SKM-1 treated with dmso at 0.1 percent for 144 hours (cell line): Measurements from ENCODE around the gene GRPEL1.
"Not testable (repeated sequence)": the region's sequence is repeated elsewhere in the genome, so short reads cannot be mapped to it uniquely, and the experiment has no call there.

Experiments
- DNase-seq: peaks from one replicate; lab custom pipeline; 2025; ENCODE audit not compliant: unreplicated experiment; lab: John Stamatoyannopoulos, UW

GRPEL1 gene

DNA sequence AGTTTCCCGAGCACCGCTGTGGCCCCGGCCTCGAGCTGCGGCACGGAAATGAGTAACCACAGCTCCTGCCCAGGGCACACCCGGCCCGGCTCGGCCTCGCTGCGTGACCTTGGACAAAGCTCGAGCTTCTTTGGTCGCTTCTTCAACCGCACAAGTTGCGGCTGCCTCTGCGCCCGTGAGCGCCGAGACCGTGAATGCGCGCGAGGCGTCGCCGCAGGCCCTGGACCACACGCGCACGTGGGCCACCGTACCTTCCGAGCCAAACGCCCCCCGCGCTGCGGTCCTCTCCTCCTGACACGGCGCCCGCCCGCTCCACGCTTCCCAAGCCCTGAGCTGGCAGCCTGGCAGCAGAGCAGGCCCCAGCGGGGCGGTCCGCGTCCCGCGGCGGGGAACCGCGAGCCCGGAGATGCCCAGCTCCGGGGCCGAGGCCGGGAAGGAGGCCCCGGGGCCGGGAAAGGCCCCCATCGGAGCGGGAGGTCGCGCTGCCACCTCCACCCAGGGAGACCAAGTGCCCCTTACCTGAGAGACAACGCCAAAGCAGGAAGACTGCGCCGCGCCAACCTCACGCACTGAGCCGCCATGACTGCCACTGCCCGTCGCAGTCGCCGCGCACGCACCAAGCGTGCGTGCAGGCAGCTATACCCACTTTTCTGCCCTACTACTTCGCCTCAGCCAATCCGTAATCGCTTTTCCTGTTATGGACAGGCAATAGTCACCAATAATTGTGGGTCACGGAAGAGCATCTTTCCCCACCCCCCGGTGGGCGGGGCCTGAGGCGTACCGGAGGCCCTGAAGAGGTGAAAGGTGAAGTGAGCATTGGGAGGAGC, at the start of gene GRPEL1:
Gene GRPEL1 (minus strand): TSS at position 613 of the 827 bp plus-strand sequence. CDS start 32 bp downstream, at position 581.
- DNase-seq = peak; percentile 99

DNA sequence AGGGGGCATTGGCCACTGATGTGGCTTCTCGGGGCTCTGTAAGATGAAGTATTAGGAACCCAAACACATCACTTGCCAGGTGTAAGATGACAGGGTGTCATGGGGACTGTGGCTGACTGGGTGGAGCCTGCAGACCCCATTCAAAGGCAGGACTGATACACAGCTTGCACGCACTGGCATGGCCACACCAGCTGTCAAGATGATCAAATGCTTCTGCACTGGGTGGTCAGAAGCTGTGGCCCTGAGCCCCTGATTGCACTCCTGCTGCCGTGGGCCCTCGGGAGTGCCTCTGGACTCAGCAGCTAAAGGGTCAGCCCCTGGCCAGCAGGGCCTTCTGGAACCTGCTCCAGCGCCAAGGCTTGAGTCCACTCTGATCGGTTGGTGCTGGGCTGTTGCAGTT, 48.8 kb upstream of the GRPEL1 start:
- no peak for DNase-seq

DNA sequence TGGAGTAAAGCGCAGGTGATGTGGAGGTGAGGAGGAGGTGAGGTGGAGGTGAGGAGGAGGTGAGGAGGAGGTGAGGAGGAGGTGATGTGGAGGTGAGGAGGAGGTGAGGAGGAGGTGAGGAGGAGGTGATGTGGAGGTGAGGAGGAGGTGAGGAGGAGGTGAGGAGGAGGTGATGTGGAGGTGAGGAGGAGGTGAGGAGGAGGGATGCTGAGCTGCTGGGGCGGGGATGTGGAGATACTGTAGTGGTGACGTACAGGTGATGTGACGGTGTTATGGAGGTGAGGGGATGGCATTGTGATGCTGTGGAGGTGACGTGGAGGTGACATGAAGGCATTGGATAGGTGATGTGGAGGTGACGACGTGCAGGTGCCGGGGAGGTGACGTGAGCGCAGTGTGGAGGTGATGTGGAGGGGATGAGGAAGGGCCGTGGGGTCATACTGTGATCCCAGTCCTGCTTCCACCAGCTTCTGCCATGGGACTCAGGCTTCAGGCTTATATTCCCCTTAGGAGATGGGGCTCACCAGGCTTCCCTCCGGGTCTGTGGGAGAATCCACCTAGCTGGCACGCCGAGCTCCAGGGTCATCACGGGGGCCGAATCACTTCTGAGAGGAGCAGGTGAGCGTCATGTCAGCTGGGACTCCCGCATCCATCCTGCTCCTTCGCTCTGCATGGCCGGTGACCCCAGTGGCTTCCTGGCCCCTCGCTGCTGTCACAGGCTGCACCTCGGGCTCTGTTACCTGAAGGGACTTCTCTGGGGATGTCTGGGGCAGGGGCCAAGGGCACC, 47.9 kb upstream of the GRPEL1 start:
- DNase-seq = no peak

DNA sequence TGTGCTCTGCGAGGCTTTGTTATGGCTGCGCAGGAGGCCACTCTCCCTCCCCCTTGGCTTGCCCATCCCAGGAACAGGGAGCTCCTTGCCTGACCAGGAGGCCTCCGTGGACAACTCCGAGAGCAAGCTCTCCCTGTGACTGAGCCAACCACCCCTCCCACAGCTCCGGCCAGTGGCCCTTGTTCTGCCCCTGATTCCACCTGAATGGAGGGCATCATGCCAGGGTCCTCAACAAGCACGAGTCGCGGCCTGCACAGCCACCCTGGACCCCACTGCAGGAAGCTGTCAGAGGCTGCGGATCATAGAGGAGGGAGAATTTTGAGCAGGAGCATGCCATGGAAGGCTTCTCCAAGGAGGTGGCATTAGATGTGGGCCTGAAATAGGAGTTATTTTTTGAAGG, 44.8 kb upstream of the GRPEL1 start:
- no peak for DNase-seq

DNA sequence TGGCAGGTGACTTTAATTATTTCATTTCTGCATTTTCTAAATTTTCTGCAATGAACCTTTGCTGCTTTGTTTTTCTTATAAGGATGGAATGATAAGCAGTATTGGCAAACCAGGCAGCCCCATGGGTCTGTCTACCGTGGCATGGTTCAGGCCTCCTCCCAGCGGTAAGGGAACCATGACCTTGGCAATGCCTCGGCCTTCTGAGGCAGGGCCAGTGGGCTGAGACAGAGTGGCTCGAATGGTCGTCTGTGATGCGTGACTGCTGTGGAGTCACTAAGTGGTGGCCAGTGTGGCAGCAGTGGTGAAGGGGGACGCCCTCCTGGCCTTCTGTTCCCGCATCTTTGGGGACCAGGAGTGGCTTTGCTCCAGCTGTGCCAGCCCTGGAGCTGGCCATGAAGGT, 43.6 kb upstream of the GRPEL1 start:
- no peak for DNase-seq

DNA sequence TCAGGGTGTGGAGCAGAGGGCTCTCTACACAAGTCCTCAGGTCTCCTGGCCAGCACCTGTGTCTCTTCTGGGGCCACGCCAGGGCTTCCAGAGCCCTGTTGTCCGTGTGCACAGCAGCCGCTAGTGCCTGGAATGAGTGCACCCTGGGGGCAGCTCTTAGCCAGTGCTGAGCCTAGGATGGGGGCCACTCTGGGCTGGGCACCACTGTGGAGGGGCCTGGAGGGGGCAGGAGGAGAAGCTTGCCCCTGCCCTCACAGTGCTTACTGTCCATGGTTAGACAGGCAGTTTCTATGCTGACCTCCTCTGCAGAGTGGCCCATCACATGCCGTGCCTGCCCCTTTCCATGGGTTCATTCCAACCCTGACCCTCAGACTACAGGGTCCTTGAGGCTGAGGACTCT, 42.7 kb upstream of the GRPEL1 start:
- no peak for DNase-seq

DNA sequence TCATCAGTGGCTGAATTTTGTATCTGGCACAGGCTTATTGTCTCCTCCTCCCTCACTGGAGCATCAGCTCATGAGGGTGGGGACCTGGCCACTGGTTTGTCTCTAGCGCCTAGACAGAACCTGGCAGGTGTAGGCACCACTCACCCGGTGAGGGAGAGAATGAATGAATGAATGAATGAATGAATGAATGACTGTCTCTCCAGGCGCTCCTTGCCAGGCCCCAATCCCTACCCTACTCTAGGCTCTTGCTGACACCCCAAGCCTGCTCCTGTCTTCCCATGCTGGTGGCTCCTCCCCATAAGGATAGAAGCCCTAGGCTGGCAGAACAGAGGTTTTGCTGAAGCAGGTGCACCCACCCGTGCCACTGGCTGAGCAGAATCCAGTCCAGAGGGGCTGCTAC, 41.3 kb upstream of the GRPEL1 start:
- no peak for DNase-seq

DNA sequence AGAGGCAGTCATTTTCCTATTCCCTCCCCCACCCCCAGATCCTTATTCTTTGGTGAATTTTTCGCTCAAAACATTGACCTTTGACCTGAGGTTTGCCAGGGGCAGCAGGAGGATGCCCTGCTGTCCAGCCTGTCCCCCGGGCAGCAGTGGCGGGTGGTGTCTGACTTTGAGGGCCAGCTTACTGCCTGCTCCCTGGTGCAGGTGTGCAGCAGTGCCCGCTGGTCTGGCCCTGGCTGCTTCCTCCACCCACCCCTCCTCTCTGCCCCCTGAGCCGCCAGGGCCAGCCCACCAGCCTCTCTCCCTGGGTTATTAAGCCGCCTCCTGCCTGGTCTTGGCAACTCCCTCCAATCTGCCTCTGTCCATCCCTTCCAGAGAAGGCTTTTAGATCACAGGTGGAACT, 40.8 kb upstream of the GRPEL1 start:
- no peak for DNase-seq

DNA sequence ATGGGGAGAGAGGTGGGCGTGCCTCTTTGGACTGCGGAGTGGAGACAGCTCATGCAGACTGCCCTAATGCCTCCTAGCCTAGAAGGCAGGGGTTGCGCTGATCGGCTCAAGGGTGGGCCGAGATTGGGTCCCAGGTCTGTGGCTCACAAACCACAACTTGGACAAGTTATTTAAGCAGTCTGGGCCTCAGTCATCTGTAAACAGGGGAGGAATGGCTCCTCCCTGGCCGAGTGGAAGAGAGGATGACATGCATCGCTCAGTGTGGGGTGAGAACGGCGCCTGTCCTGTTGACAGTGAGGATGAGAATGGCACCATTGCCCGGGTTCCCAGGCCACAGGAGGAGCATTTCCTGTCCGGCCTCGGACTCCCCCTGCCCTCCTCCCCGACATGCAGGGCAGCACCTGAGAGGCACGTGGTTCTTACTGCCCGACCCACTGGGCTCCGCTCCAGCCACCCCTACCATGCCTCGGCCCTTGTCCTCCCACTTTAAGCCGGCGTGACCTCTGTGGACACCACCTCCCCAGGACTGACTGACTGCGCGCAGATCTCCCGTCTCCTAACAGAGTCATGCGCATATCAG, 40.3 kb upstream of the GRPEL1 start:
- DNase-seq = no peak

DNA sequence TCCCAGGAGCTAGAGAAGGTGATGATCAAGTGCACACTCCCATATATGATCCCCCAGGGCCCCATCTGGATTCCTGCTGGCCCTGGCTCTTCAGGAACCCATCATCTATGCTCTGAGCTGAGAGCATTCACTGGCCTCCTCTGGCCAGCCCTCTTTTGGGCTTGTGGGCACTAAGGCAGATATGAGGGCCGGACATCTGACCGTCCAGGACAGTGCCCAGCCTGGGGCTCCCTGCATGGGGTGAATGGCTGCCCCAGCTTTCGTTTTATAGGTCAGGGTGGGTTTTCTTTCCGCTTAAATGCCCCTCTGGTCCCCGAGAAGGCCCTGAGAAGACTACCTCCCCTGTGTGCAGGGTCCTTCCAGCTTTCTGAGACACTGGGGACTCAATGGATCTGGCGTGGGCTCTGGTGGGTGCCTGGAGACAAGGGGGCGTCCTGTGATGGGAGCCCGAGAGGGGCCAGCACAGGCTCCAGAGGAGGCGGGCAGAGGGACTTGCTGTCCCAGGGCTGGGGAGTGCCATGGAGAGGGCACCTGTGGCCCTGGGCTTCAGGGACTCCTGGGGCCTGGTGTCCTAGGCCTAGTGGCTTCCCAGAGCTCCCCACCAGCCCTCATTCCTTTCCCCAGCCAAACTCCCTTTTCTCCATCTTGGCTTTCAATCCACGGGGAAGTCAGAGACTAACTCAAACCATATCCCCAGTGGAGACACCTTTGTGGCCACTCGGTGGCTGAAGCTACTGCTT, 39.5 kb upstream of the GRPEL1 start:
- DNase-seq = no peak

DNA sequence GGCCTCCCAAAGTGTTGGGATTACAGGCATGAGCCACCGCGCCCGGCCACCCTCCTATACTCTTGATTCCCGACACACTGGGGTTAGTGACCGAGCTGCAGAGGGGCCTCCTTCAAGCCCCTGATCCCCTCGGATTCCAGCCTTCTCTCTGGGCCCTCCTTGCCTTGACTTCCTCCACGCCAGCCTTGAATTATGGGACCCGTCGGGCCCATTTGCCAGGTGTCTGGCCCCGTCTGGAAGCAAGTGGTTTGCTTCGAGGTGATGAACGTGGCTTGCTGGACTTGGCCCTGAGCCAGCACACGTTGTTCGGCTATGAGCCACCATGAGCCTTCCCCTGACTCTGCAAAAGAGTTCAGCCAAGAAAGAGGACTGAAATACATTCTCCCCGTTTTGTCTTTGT, 37.4 kb upstream of the GRPEL1 start:
- no peak for DNase-seq

DNA sequence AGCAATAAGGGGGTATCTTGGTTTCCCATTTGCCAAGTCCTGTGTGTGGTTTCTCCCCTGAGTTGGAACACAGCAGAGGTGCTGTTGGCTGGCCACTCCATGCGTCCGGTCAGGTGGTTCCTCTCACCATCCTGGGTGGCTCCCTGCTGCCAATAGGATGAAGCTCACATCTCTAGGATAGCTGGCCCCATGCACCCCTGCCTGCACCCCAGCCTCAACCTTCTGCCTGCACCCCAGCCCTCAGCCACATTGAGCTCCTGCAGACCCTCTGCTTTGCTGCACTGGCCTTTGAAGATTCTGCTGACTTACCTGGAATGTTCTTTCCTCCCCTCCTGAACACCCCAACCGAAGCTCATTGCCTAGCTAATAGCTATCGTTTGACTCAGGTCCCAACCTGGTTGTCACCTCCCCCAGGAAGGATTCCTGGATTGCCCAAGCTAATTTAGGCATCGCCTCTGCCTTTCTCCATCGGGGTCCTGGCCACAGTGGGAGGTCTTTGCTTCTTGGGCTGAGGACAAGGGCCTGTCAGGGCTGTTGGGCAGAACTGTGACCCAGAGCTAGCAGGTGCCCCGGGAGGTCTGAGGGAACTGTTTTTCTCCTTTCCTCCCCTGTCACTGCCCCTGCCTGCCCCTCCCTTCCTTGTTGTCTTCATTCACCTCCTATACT, 36.6 kb upstream of the GRPEL1 start:
- DNase-seq = no peak

DNA sequence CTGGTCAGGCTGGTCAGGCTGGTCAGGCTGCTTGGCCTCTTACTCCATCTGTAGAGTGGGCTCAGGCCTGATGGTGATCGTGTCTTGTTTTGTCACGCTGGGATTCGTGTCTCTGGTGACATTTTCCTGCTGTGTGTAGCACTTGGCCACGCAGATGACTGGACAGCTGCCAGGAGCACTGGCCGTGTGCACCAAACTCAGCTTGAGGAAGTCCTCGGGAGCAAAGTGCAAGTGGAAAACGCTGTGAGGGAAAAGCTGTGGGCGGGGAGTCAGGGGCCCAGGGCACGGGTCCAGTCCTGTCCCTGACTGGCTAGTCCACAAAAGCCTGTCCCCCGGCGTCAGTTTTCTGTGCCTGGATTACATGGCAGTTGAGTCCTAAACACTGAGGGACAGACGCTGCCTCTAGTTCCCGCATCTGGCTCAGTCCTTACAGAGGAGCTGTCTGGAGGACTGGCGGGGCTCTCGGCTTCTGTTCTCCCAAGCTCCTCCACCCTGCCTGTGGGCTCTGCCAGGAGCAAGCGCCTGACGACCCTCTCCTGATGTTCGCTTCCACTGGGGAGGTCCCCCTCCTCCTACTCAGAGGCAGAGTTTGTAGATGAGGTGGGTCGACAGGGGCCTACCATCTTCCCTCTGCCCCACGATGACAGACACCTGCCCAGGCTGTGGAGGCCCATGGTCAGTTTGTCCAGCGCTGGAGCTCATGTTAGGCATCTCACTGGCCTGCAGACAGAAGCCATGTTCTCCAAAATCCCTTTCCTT, 35.9 kb upstream of the GRPEL1 start:
- no peak for DNase-seq

DNA sequence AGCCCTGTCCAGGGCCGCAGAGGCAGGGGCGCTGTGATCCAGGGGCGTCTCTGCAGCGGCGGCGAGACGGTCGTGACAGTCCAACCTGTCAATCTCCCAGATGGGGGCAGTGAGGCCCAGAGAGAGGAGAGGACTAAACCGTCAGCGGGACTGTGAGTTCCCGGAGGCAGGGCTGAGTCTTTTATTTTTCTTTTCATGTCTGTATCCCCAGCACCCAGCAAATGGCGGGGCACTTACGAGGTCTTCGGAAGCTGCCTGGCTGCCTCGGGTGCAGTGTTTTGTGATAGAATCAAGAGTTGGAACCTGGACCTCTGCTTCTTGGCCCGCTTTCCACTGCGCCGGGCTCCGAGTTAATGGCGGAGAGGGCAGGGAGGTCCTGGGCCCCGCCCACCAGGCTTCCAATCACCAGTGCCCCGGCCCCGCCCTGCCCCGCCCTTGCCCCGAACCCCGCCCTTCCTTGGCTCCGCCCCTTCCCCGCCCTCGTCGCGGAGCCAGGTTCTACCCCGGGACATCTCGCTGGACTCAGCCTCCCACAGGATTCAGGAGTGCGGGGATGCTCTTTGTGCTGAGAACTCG, 35.3 kb upstream of the GRPEL1 start:
- DNase-seq = peak; percentile 87

DNA sequence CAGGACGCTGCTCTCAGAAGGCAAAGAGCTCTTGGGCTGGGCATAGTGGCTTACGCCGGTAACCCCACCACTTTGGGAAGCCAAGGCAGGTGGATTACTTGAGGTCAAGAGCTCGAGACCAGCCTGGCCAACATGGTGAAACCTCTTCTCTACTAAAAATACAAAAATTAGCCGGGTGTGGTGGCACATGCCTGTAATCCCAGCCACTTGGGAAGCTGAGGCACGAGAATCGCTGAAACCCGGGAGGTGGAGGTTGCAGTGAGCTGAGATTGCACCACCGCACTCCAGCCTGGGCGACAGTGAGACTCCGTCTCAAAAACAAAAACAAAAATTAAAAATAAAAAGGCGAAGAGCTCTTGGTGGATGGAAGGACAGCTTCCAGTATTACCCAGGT, 34.6 kb upstream of the GRPEL1 start:
- not testable (repeated sequence) for DNase-seq

DNA sequence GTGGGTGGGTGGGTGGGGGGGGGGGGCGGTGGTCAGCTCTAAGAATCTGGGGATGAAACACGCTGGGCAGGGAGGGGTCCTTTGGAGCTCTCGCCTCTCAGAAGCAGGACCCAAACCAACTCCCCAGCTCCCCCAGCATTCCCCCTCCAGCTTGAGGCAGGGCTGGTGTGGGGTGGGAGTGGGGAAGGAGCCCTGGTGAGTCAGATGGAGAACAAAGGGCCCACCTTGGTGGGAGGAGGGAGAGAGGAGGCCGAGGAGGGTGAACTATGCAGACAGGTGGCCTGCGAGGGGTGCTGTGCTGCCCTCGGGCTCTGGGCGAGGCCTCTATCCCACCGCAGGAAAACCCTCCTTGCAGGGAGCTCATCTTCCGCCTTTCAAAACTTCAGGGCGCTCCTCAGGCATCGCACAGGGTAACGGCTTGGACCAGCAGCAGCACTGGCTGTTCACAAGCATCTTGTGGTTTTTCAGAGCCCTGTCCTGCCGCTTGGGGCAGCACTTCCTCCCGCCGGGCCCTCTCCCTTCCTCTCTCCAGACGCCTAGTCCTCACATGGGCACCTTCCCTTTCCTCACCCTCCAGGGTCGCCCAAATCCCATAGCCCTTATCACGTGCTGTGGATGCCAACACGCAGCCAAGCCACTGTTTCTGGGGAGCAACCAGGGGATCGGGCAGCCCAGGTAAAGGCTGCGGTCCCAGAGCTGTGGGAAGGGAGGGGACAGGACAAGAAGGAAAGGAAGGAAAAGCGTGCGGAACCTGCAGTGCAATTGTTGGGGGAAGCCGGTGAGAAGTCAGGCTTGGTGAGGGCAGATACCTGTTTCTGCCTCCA, 34.0 kb upstream of the GRPEL1 start:
- DNase-seq = peak; percentile 94

DNA sequence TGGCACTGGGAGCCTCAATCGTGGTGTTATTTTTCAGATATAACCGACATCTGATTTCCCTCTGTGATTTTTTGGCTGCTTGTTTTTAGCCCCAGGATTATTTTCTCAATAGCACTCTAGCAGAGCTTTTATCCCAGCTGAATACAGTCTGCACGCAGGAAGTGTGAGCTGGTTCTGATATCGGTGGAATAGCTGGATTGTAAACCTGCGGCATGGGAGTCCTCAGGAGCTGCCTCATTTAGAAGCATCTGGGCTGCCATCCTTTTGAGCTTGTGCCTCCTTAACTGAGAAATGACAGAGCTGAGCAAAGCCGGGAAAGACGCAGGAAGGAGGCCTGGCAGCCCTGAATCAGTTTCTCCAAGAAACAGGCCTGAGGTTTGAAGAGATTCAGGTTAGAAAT, 28.4 kb upstream of the GRPEL1 start:
- no peak for DNase-seq

DNA sequence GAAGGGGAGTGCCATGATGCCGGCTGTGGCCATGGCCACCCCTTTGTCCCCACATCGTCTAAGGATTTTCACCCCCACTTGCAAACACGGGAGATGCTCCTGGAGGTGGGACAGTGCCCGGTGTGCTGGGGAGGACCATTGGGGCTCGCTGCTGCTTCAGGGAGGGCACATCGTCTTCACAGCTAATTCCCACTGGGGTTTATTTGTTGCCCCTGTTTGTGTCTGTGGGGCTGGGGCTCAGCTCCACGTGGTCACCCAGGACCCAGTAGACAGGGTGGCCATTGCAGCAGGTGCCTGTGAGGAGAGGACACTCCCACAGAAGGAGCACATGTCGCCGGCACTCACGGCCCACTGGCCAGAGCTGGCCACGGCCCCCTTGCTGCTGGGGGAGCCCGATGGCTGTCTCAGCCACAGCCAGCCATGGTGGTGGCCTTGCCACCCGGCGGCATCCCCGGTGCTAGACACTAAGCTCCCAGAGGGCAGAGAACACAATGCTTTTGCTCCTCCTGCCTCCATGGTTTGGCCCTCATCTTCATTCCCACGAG, 27.8 kb upstream of the GRPEL1 start:
- DNase-seq = no peak

DNA sequence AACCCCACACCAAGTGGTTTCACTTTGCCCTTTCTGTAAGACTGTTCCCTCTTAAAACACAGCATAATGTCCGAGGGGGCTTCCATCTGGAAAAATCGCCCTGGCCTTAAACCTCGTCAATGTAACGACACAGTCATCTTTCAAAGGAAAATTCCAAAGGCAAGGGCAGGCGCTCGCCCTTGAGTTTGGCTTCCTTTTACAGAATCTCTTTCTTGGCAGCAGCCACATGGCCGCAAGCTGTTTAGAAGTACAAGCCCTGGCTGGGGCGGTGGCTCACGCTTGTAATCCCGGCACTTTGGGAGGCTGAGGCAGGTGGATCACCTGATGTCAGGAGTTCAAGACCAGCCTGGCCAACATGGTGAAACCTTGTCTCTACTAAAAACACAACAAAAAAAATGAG, 27.1 kb upstream of the GRPEL1 start:
- DNase-seq = no peak
